GM23338 (cell line): ENCODE data around the gene TESK2.

Source experiments
- CREB1 ChIP-seq: fragments of 250-450 bp; sonication (Bioruptor Pico); IDR thresholded peaks from 2 replicates; pipeline ENCODE4 v1.5.0; 2020; ENCODE audit warnings: low read depth, mild to moderate bottlenecking, moderate library complexity
- EZH2 ChIP-seq: fragments of 200-600 bp; sonication (generic); IDR thresholded peaks from one replicate; pipeline ENCODE4 v1.8.0; 2017; ENCODE audit warnings: antibody characterized with exemption, mild to moderate bottlenecking, low read depth; ENCODE audit not compliant: unreplicated experiment
- EZH2phosphoT487 ChIP-seq: fragments of 200-600 bp; sonication (generic); IDR thresholded peaks from one replicate; pipeline ENCODE4 v1.8.1; 2018; ENCODE audit warnings: antibody characterized with exemption; ENCODE audit not compliant: unreplicated experiment
- JUNB ChIP-seq: IDR thresholded peaks from one replicate; pipeline ENCODE4 v1.6.1; 2016; ENCODE audit warnings: antibody characterized with exemption; ENCODE audit not compliant: unreplicated experiment
- POLR2AphosphoS5 ChIP-seq: IDR thresholded peaks from 2 replicates; pipeline ENCODE4 v1.6.1; 2016; ENCODE audit warnings: antibody characterized with exemption, low read depth
- STAT1 ChIP-seq: IDR thresholded peaks from one replicate; pipeline ENCODE4 v1.6.1; 2016; ENCODE audit warnings: antibody characterized with exemption; ENCODE audit not compliant: unreplicated experiment
- ZNF331 ChIP-seq: fragments of 250-450 bp; sonication (Bioruptor Pico); IDR thresholded peaks from 2 replicates; pipeline ENCODE4 v1.5.0; 2020; ENCODE audit warnings: low read depth, mild to moderate bottlenecking, moderate library complexity
- TF ChIP-seq, protein P1 (sequence below), 2 experiments: fragments of 200-600 bp in 1 of 2; sonication (generic) in 1 of 2; conservative IDR thresholded peaks; 2 replicates each; pipeline versions ENCODE4 v1.5.1 to v1.6.1; 2016 to 2017; ENCODE audit warnings: antibody characterized with exemption in 2 of 2, low read depth in 2 of 2, mild to moderate bottlenecking in 2 of 2, moderate library complexity in 1 of 2
- TF ChIP-seq, protein P2 (sequence below): fragments of 250-450 bp; sonication (Bioruptor Pico); IDR thresholded peaks from 2 replicates; pipeline ENCODE4 v1.5.0; 2020; ENCODE audit warnings: mild to moderate bottlenecking, moderate library complexity
- TF ChIP-seq, protein P3 (sequence below): IDR thresholded peaks from 2 replicates; pipeline ENCODE4 v1.6.1; 2016; ENCODE audit warnings: antibody characterized with exemption

DNA sequence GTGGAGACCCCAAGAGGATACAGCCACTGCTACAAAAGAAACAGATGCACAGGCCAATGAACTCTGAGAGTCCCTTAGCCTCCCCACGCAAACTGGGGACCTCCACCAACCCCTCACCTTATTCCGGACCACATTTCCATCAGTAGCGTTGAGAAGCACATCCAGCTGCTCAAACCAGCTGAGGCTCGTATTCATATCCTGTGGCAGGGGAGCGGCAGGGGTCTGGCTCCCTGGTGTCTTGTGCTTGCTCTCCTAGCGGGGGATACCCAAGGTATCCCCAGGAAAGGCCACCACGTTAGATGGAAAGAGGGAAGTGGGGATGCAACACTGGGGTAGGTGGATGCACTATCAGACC, 8.4 kb upstream of the TESK2 start:
- TF ChIP-seq, protein P1, sequence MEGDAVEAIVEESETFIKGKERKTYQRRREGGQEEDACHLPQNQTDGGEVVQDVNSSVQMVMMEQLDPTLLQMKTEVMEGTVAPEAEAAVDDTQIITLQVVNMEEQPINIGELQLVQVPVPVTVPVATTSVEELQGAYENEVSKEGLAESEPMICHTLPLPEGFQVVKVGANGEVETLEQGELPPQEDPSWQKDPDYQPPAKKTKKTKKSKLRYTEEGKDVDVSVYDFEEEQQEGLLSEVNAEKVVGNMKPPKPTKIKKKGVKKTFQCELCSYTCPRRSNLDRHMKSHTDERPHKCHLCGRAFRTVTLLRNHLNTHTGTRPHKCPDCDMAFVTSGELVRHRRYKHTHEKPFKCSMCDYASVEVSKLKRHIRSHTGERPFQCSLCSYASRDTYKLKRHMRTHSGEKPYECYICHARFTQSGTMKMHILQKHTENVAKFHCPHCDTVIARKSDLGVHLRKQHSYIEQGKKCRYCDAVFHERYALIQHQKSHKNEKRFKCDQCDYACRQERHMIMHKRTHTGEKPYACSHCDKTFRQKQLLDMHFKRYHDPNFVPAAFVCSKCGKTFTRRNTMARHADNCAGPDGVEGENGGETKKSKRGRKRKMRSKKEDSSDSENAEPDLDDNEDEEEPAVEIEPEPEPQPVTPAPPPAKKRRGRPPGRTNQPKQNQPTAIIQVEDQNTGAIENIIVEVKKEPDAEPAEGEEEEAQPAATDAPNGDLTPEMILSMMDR (conservative IDR thresholded peaks at IDR 0.05; ENCODE audit: low read depth in 2 of 2), result no peak
- TF ChIP-seq POLR2AphosphoS5 (no peak), EZH2 (no peak), ZNF331 (CRISPR knock-in tag) (no peak), EZH2phosphoT487 (no peak), JUNB (no peak), CREB1 (no peak), STAT1 (no peak)
- TF ChIP-seq, protein P2, sequence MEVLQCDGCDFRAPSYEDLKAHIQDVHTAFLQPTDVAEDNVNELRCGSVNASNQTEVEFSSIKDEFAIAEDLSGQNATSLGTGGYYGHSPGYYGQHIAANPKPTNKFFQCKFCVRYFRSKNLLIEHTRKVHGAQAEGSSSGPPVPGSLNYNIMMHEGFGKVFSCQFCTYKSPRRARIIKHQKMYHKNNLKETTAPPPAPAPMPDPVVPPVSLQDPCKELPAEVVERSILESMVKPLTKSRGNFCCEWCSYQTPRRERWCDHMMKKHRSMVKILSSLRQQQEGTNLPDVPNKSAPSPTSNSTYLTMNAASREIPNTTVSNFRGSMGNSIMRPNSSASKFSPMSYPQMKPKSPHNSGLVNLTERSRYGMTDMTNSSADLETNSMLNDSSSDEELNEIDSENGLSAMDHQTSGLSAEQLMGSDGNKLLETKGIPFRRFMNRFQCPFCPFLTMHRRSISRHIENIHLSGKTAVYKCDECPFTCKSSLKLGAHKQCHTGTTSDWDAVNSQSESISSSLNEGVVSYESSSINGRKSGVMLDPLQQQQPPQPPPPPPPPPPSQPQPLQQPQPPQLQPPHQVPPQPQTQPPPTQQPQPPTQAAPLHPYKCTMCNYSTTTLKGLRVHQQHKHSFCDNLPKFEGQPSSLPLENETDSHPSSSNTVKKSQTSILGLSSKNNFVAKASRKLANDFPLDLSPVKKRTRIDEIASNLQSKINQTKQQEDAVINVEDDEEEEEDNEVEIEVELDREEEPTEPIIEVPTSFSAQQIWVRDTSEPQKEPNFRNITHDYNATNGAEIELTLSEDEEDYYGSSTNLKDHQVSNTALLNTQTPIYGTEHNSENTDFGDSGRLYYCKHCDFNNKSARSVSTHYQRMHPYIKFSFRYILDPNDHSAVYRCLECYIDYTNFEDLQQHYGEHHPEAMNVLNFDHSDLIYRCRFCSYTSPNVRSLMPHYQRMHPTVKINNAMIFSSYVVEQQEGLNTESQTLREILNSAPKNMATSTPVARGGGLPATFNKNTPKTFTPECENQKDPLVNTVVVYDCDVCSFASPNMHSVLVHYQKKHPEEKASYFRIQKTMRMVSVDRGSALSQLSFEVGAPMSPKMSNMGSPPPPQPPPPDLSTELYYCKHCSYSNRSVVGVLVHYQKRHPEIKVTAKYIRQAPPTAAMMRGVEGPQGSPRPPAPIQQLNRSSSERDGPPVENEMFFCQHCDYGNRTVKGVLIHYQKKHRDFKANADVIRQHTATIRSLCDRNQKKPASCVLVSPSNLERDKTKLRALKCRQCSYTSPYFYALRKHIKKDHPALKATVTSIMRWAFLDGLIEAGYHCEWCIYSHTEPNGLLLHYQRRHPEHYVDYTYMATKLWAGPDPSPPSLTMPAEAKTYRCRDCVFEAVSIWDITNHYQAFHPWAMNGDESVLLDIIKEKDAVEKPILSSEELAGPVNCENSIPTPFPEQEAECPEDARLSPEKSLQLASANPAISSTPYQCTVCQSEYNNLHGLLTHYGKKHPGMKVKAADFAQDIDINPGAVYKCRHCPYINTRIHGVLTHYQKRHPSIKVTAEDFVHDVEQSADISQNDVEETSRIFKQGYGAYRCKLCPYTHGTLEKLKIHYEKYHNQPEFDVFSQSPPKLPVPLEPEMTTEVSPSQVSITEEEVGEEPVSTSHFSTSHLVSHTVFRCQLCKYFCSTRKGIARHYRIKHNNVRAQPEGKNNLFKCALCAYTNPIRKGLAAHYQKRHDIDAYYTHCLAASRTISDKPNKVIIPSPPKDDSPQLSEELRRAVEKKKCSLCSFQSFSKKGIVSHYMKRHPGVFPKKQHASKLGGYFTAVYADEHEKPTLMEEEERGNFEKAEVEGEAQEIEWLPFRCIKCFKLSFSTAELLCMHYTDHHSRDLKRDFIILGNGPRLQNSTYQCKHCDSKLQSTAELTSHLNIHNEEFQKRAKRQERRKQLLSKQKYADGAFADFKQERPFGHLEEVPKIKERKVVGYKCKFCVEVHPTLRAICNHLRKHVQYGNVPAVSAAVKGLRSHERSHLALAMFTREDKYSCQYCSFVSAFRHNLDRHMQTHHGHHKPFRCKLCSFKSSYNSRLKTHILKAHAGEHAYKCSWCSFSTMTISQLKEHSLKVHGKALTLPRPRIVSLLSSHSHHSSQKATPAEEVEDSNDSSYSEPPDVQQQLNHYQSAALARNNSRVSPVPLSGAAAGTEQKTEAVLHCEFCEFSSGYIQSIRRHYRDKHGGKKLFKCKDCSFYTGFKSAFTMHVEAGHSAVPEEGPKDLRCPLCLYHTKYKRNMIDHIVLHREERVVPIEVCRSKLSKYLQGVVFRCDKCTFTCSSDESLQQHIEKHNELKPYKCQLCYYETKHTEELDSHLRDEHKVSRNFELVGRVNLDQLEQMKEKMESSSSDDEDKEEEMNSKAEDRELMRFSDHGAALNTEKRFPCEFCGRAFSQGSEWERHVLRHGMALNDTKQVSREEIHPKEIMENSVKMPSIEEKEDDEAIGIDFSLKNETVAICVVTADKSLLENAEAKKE (CRISPR knock-in tag), result no peak
- TF ChIP-seq, protein P3, sequence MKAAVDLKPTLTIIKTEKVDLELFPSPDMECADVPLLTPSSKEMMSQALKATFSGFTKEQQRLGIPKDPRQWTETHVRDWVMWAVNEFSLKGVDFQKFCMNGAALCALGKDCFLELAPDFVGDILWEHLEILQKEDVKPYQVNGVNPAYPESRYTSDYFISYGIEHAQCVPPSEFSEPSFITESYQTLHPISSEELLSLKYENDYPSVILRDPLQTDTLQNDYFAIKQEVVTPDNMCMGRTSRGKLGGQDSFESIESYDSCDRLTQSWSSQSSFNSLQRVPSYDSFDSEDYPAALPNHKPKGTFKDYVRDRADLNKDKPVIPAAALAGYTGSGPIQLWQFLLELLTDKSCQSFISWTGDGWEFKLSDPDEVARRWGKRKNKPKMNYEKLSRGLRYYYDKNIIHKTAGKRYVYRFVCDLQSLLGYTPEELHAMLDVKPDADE, result no peak
